ENCODE measurements around the gene PDZD2.
"Not testable (repeated sequence)": the region's sequence is repeated elsewhere in the genome, so short reads cannot be mapped to it uniquely, and the experiment has no call there.

The PDZD2 gene

DNA sequence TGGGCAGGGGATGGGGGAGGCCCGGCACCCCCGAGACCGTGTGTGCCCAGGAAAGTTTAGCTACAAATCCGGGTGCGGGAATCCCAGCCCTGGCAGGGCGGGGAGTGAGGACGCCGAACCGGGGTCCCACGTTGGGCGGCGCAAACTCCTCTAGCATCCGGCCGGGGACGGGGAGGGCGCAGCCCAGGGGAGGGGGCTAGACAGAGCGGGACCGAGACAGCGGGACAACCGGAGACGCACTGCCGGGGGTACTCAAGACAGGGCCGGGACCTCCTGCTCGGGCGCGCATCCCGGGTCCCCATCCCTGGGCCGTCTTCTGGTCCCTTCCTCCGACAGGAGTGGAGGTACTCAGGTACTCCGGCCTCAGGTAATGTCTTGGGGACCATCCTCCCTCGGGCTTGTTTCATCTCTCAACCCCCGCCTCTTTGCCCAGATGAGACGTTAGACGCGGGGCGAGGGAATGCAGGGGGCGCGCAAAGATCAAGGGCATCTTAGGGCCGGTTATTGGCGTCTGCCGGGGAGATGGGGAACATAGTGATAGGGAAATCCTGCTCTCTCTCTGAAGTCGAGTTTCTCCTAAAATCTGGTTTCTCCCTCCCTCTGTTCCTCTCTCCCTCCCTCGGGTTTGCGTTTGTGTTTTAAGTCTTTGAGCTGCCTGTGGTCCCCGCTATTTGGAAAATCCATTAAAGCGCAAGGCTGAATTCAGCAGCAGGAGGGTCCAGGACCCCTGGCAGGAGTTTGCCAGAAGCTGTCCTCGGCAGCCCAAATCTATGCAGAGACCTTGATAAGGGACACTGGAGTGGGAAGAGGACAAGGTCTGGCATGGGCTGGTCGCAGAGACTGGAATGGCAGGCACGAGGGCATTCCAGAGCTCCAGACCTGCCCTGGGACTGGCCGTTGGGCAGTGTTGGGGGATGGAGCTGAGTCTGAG, 815 bp downstream of the PDZD2 start:
- DNase-seq, result no peak

DNA sequence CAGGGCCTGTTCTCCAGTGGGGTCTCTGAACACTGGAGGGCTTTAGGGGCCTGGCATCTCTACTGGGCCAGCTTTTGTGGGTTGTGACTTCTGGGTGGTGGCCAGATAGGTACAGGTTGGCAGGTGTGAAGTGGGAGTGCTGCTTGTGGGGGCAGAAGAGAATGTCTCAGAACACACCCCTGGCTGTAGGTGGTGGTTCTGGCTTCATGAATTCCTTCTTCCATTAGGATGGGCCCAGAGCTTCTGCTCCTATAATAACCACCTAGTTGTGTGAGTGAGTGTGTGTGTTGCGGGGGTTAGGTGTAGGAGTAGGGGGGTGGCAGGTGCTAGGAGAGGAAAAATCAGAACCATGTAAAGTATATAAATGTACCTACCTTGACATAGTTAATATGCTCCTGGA, 1.6 kb downstream of the PDZD2 start:
- no peak for DNase-seq

DNA sequence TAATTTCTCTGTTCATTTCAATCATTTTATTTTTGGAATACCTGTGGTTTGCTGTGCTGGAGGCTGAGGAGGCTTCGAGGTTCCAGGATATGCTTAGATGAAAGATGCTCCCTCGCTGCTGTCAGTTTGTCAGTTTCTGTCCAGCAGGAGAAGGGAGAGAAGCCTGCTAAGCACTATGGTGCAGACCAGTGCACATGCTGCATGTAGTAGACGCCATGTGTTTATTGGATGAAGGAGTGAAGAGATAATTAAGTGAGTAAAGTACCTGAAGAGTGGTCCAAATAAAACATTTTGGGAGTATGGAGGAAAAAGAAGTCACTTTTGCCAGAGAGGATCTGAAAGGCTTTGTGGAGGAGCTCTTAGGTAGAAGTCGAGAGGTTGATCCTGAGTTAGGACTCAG, 2.1 kb downstream of the PDZD2 start:
- no peak for DNase-seq

DNA sequence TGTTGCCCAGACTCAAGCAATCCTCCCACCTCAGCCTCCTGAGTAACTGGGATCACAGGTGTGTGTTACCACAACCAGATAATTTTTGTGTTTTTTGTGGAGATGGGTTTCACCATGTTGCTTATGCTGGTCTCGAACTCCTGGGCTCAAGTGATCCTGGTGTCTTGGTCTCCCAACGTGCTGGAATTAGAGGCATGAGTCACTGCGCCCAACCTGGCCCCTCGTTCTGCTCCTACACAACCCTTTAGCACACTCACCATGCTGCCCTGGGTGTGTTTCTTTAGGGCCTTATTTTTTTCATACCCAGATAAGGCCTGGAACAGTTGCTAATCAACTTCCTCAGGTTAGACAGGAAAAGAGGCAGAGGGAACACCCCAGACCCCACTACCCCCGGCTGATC, 2.6 kb downstream of the PDZD2 start:
- DNase-seq, result no peak

GRCh38 chr5:31645420-31646081, 6.6 kb downstream of the PDZD2 start:
- DNase-seq, result no peak

- DNase-seq, result no peak
Measured at GRCh38 chr5:31648326-31648725, 9.4 kb downstream of the PDZD2 start.

GRCh38 chr5:31651241-31651640, 12.3 kb downstream of the PDZD2 start:
- DNase-seq, result no peak

DNA sequence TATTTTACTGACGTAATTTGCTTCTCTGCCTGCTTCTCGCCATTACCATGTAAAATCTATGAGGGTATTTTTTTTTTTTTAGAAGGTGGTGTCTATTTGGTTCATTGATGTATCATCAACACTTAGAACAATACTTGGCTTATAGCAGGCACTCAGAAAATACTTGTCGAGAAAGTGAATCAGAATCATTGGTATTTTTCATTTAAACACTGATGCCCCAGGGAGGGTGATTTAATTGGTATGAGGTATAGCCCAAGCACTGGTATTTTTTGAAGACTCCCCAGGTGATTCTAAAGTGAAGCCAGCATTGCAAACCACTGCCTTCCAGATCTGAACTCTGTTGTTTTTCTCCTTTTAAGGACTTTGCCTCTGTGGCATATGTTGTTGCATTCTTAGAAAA, 16.6 kb downstream of the PDZD2 start:
- no peak for DNase-seq

DNA sequence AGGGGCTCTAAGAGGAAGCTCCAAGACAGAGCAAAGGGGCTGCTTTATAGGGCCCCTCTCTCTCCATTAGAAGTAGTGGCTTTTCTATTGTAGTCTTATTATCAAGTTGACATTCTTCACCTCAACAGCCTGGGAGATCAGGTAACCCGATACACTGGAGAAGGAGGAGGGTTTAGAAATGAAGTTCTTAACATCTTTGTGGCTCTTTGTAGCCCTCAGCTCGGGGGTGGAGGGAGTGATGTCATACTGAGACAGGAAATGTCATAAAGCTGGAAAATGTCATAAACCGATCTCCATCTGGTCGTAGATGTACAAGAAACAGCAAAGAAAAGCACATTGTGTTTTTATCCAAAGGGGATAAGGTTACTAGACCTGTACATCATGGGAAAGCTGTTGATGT, 17.9 kb downstream of the PDZD2 start:
- no peak for DNase-seq

GRCh38 chr5:31657315-31657979, 18.5 kb downstream of the PDZD2 start:
- no peak for DNase-seq

- no peak for DNase-seq
Measured at GRCh38 chr5:31661257-31661656, 22.3 kb downstream of the PDZD2 start.

GRCh38 chr5:31663519-31663918, 24.6 kb downstream of the PDZD2 start:
- no peak for DNase-seq

- no peak for DNase-seq
Measured at GRCh38 chr5:31664566-31664965, 25.6 kb downstream of the PDZD2 start.

GRCh38 chr5:31671339-31671741, 32.4 kb downstream of the PDZD2 start:
- DNase-seq, result no peak

DNA sequence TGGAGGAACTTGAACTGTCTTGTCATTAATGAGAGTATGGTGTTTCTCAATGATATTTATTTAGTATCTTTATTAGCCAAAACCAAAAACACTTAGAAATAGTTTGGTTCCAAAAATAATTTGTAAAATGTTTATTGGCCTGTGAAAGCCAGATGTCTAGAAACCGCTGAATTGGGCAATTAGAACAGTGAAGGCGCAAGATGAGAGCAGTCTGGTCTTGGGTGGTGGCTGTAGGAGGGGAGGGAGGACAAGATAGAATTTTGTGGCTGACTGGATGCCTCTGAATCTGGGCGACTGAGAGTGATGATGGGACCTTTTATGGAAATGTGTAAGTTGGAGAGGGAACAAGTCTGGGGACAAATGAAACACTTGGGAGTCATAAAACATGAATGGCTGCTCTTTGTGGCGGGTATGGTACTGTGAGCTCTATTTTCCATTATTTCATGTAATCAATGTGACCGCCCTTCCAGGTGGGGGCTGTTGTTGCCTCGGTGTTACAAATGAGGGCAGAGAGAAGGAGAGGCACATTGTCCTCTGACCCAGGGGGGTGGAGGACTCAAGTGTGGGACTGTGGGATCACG, 35.5 kb downstream of the PDZD2 start:
- no peak for DNase-seq

DNA sequence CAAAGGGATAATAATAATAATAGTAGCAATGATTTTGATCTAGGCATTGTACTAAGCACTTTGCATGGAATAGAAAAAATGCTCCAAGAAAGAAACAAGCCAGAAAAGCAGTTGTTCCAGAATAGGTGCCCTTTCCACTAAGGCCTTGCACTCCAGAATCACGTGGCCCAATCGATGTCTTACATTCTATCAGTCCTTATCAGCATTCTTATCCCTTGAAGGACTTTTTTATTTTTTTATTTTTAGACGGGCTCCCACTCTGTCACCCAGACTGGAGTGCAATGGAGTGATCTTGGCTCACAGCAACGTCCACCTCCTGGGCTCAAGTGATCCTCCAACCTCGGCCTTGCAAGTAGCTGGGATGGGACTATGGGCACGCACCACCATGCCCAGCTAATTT, 36.5 kb downstream of the PDZD2 start:
- DNase-seq, result no peak

DNA sequence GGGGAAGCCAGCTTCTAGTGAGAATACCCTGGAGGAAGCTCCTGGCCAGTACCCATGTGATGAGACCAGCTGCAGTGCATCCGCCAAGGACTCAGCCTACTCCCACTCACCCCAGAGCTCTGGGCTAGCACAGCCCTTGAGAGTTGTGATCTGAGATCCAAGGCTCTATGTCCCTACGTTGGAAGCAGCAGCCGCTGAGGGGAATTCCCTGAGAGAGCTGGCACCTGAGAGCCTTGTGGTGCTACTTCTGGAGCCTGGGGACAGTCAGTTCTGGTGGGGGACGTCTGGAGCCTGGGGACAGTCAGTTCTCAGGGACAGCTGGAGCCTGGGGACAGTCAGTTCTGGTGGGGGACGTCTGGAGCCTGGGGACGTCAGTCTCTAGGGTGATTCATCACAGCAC, 39.2 kb downstream of the PDZD2 start:
- no peak for DNase-seq

GRCh38 chr5:31680528-31680927, 41.6 kb downstream of the PDZD2 start:
- no peak for DNase-seq

DNA sequence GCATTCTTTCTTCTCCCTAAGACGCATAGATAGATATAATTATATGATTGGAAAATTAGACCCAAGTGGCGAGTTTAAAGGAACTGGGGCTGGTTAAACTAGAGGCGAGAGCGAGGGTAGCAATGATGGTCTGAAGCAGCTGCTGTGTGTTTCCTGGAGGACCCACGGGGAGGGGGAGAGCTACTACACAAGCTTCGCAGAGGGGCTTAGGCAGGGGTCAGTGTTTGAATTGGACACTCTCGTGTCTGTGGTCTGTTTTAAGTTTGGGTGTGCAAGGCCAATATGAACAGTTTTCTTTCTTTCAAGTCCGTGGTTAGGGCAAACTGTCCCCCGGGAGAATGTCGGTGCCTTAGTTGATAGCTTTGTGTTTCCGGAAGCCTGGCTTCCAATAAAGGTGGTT, 43.1 kb downstream of the PDZD2 start:
- no peak for DNase-seq

DNA sequence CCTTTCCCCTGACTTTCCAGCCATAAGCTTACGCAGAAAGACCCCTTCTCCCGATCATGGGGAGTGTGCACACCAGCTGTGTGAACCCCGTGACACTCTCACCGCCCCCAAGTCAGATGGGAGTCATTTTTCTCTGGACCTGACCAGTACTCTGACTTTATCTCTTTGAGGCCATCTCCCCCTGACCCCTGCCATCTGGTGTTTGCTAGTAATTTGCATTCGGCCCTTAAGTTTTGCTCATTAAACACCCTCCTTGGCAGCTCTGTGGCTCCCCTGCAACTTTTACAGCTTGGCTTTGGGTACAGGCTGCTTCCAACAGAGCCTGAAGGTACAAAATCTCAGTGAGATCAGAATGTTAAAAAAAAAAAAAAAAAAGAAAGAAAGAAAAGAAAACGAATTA, 43.9 kb downstream of the PDZD2 start:
- DNase-seq, result no peak

DNA sequence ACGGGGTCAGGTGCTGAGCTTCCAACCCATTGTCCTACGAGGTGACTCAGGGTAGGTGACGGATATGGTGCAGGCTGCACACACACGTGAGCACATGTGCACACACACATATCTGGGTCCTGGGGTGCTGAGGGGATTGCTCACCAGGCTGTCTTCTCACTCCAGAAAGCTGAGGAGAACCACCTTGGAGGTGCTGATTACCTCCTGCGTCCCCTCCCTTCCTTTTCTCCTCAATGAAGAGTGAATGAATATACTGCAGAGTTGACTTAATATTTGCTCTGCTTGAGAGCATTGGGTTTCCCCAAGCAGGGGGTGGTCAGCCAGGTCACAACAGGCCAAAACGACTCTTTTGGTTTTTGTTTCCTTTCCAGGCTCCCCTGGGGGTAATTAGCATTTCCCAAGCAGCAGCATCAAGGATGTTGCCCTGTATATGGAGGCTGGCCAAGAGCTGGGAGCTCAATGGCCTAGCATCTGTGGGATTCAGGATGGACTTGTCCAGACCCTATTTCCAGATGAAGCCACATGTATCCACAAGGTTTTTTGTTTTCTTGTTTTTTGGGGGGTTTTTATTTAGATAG, 49.7 kb downstream of the PDZD2 start:
- DNase-seq, result no peak

DNA sequence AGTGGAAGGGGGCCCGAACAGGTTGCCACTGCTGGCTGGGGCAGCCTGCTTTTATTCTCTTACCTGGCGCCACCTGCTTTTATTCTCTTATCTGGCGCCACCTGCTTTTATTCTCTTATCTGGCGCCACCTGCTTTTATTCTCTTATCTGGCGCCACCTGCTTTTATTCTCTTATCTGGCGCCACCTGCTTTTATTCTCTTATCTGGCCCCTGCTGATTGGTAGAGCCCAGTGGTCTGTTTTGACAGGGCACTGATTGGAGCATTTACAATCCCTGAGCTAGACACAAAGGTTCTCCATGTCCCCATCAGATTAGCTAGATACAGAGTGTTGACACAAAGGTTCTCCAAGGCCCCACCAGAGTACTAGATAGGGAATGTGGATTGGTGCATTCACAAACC, 52.5 kb downstream of the PDZD2 start:
- DNase-seq, result not testable (repeated sequence)

DNA sequence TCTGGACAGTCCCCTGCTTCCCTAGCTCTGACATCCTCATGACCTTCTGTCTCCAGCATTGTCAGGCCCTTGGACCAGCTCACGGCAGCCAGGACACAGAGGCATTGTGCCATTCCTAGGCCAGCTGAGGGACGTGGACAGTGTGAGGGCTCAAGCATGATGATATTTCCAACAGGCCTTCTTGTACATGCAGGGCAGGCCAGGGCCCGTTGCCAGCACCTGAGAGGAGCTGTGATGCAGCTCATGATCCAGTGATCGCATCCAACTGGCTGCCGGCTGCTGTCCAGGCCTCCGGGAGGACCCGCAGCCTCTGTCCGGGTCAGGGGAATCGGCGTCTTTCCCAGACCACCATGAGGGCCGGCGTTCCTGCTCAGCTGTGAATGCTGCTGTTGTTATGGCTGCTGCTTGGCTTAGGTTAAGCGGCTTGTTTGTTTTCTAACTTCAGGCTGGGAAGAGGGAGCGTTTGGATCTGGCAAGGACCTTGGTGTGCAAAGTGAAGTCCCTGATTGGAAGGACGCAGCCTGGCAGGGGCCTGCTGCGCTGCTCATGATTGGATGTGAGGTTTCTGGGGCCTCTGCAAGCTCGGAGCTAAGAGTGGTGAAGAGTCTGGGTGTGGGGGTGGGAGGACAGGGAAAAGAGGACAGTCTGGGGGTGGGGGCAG, 53.8 kb downstream of the PDZD2 start:
- no peak for DNase-seq

Measured in stimulated activated CD4-positive, alpha-beta T cell treated with anti-CD3 and anti-CD28 coated beads, Interleukin-2, amount 100 ng/mL, for 24 hours (primary cell).